Liver (tissue), 9 donors: ENCODE data around the gene NBEAL1. TPM values are rescaled to one million over a fixed set of nuclear protein-coding genes. Genes with fewer than 3 reads are reported as not detected.
"Not testable (repeated sequence)": the region's sequence is repeated elsewhere in the genome, so short reads cannot be mapped to it uniquely, and the experiment has no call there.

Experiments
- DNase-seq: peaks from one replicate; pipeline ENCODE4 v3.0.0-alpha.2; 2017; ENCODE audit warnings: low spot score
- H3K27ac ChIP-seq, 2 donors: one replicate each; pipeline ENCODE4 v1.7.0; 2013; ENCODE audit warnings: inconsistent platforms in 2 of 2, low read length in 2 of 2, control low read depth in 1 of 2, low read depth in 1 of 2, mild to moderate bottlenecking in 1 of 2
- H3K27me3 ChIP-seq, 4 donors: one replicate each; pipeline versions ENCODE4 v1.6.1 to v1.7.0; 2013; ENCODE audit warnings: low read length in 3 of 4, inconsistent platforms in 1 of 4, mild to moderate bottlenecking in 1 of 4, moderate library complexity in 1 of 4; ENCODE audit not compliant: control insufficient read depth in 4 of 4, insufficient read depth in 4 of 4
- H3K36me3 ChIP-seq, 4 donors: one replicate each; pipeline versions ENCODE4 v1.6.1 to v1.7.0; 2013; ENCODE audit warnings: low read length in 3 of 4, mild to moderate bottlenecking in 3 of 4, low read depth in 1 of 4, moderate library complexity in 1 of 4; ENCODE audit not compliant: control insufficient read depth in 4 of 4, insufficient read depth in 3 of 4
- H3K4me1 ChIP-seq, 4 donors: one replicate each; pipeline versions ENCODE4 v1.6.1 to v1.7.0; 2013; ENCODE audit warnings: low read length in 3 of 4, mild to moderate bottlenecking in 3 of 4, moderate library complexity in 1 of 4; ENCODE audit not compliant: control insufficient read depth in 4 of 4, insufficient read depth in 4 of 4
- H3K4me3 ChIP-seq, 3 donors: one replicate each; pipeline versions ENCODE4 v1.6.1 to v1.7.0; 2013; ENCODE audit warnings: low read length in 3 of 3, control low read depth in 1 of 3, low read depth in 1 of 3, mild to moderate bottlenecking in 1 of 3
- H3K9ac ChIP-seq, 2 donors: one replicate each; pipeline ENCODE4 v1.7.0; 2013; ENCODE audit warnings: low read length in 2 of 2, mild to moderate bottlenecking in 2 of 2, moderate library complexity in 2 of 2, control low read depth in 1 of 2, low read depth in 1 of 2
- H3K9me3 ChIP-seq, 4 donors: one replicate each; pipeline versions ENCODE4 v1.6.1 to v1.7.0; 2013; ENCODE audit warnings: low read length in 3 of 4; ENCODE audit not compliant: control insufficient read depth in 4 of 4
- EGR1 ChIP-seq, 2 donors: IDR thresholded peaks; 2 replicates each; pipeline ENCODE4 v1.6.1; 2016 to 2018; ENCODE audit warnings: antibody characterized with exemption in 2 of 2, low read depth in 2 of 2
- FOXA1 ChIP-seq: IDR thresholded peaks from 2 replicates; pipeline ENCODE4 v1.6.1; 2016; ENCODE audit warnings: antibody characterized with exemption
- FOXA2 ChIP-seq: IDR thresholded peaks from 2 replicates; pipeline ENCODE4 v1.6.1; 2016; ENCODE audit warnings: antibody characterized with exemption
- GABPA ChIP-seq, 2 donors: IDR thresholded peaks in 1 of 2; conservative IDR thresholded peaks in 1 of 2; 2 replicates each; pipeline ENCODE4 v1.6.1; 2016; ENCODE audit warnings: antibody characterized with exemption in 2 of 2, mild to moderate bottlenecking in 1 of 2, moderate library complexity in 1 of 2
- HNF4G ChIP-seq: IDR thresholded peaks from 2 replicates; pipeline ENCODE4 v1.6.1; 2016; ENCODE audit warnings: antibody characterized with exemption
- JUND ChIP-seq, 2 donors: IDR thresholded peaks; 2 replicates each; pipeline ENCODE4 v1.6.1; 2016; ENCODE audit warnings: antibody characterized with exemption in 2 of 2
- NR2F2 ChIP-seq: IDR thresholded peaks from 2 replicates; pipeline ENCODE4 v1.6.1; 2016; ENCODE audit warnings: antibody characterized with exemption
- RAD21 ChIP-seq, 2 donors: IDR thresholded peaks; 2 replicates each; pipeline ENCODE4 v1.6.1; 2016; ENCODE audit warnings: antibody characterized with exemption in 2 of 2, mild to moderate bottlenecking in 2 of 2
- RXRA ChIP-seq, 2 donors: IDR thresholded peaks; 2 replicates each; pipeline ENCODE4 v1.6.1; 2017 to 2018; ENCODE audit warnings: antibody characterized with exemption in 2 of 2, mild to moderate bottlenecking in 1 of 2
- SP1 ChIP-seq: IDR thresholded peaks from 2 replicates; pipeline ENCODE4 v1.6.1; 2018; ENCODE audit warnings: antibody characterized with exemption, mild to moderate bottlenecking
- TAF1 ChIP-seq: conservative IDR thresholded peaks from 2 replicates; pipeline ENCODE4 v1.6.1; 2016; ENCODE audit warnings: antibody characterized with exemption, mild to moderate bottlenecking
- YY1 ChIP-seq: IDR thresholded peaks from 2 replicates; pipeline ENCODE4 v1.6.1; 2016; ENCODE audit warnings: antibody characterized with exemption, mild to moderate bottlenecking
- WGBS: extraction: QIAGEN DNeasy Blood & Tissue Kit; methylation state at CpG from one replicate; pipeline ENCODE4 v1.1.7; 2013; 5-methylcytosine and 5-hydroxymethylcytosine counted together
- polyA plus RNA-seq, 2 donors: library from polyadenylated mRNA; stranded (reverse) in 1 of 2; unstranded in 1 of 2; fragments of 200-250 nt in 1 of 2; fragments of >200 nt in 1 of 2; fragmentation: Nextera tagmentation in 1 of 2; extraction: Ambion mirVana in 1 of 2; gene quantifications; one replicate each; pipeline versions ENCODE4 v1.2.1 to v1.2.3, GENCODE V29; 2013 to 2015
- total RNA-seq, 2 donors: library from RNA; depleted of rRNA; stranded (reverse); fragments of >200 nt; gene quantifications; one replicate each; pipeline ENCODE4 v1.2.3, GENCODE V29; 2014
- TF ChIP-seq, protein P1 (sequence below): IDR thresholded peaks from 2 replicates; pipeline ENCODE4 v1.6.1; 2016; ENCODE audit warnings: antibody characterized with exemption, mild to moderate bottlenecking
- TF ChIP-seq, protein P2 (sequence below): IDR thresholded peaks from 2 replicates; pipeline ENCODE4 v1.6.1; 2016; ENCODE audit warnings: antibody characterized with exemption
- TF ChIP-seq, protein P3 (sequence below): fragments of 150-350 bp; IDR thresholded peaks from 2 replicates; pipeline ENCODE4 v1.5.1; 2017; ENCODE audit warnings: improper control_type of control experiment, low read depth, low read length; ENCODE audit not compliant: missing input control
- TF ChIP-seq, protein P4 (sequence below): IDR thresholded peaks from 2 replicates; pipeline ENCODE4 v1.6.1; 2016; ENCODE audit warnings: antibody characterized with exemption
- TF ChIP-seq, protein P5 (sequence below): IDR thresholded peaks from 2 replicates; pipeline ENCODE4 v1.6.1; 2016; ENCODE audit warnings: antibody characterized with exemption
- donor health status: healthy.
- donor health status: healthy.
- donor health status: healthy.
- donor health status: healthy.
- donor health status: healthy.

NBEAL1 gene
- total and polyA plus RNA-seq, 4 donors, result 4.4 to 47.9 (median 17.0) TPM

DNA sequence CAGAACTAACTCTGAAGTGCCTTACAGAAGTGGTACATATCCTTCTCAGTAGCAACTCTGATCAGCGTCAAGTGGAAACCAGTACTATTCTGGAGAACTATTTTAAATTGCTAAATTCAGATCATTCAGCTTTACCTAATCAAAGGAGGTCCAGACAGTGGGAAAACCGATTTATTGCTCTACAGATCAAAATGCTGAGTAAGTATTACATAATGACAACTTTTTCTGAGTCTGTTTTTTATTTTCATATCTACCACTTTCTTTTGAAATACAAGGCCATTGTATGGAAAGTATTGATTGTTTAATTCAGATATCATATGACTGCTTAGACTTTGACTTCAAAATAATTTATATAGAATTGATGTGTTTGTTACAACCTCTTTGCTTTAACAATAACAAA, 68.7 kb downstream of the NBEAL1 start:
- Histone ChIP-seq H3K27me3 (no peaks in the 10 kb centered on the region), H3K36me3 (peaks cover 6 to 15% (median 10%) of the 10 kb centered on the region in 4 donors), H3K4me3 (no peak overlapping the region), H3K9me3 (no peaks in the 10 kb centered on the region), H3K27ac (no peak overlapping the region), H3K4me1 (peaks cover 0 to 1% (median 0%) of the 10 kb centered on the region in 4 donors), H3K9ac (no peak overlapping the region)
- 95% methylated on average over 2 of the region's 2 CpGs for WGBS
- TF ChIP-seq FOXA2, result no peak
- TF ChIP-seq, protein P1, sequence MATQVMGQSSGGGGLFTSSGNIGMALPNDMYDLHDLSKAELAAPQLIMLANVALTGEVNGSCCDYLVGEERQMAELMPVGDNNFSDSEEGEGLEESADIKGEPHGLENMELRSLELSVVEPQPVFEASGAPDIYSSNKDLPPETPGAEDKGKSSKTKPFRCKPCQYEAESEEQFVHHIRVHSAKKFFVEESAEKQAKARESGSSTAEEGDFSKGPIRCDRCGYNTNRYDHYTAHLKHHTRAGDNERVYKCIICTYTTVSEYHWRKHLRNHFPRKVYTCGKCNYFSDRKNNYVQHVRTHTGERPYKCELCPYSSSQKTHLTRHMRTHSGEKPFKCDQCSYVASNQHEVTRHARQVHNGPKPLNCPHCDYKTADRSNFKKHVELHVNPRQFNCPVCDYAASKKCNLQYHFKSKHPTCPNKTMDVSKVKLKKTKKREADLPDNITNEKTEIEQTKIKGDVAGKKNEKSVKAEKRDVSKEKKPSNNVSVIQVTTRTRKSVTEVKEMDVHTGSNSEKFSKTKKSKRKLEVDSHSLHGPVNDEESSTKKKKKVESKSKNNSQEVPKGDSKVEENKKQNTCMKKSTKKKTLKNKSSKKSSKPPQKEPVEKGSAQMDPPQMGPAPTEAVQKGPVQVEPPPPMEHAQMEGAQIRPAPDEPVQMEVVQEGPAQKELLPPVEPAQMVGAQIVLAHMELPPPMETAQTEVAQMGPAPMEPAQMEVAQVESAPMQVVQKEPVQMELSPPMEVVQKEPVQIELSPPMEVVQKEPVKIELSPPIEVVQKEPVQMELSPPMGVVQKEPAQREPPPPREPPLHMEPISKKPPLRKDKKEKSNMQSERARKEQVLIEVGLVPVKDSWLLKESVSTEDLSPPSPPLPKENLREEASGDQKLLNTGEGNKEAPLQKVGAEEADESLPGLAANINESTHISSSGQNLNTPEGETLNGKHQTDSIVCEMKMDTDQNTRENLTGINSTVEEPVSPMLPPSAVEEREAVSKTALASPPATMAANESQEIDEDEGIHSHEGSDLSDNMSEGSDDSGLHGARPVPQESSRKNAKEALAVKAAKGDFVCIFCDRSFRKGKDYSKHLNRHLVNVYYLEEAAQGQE, result no peak
- TF ChIP-seq TAF1, result no peak
- no peak for TF ChIP-seq JUND (IDR thresholded peaks at IDR 0.05)
- TF ChIP-seq EGR1 (IDR thresholded peaks at IDR 0.05; ENCODE audit: low read depth in 2 of 2), result no peak
- no peak for TF ChIP-seq YY1
- no peak for TF ChIP-seq SP1
- TF ChIP-seq FOXA1, result no peak
- TF ChIP-seq, protein P2, sequence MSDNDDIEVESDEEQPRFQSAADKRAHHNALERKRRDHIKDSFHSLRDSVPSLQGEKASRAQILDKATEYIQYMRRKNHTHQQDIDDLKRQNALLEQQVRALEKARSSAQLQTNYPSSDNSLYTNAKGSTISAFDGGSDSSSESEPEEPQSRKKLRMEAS, result no peak
- TF ChIP-seq RXRA (IDR thresholded peaks at IDR 0.05), result no peak
- TF ChIP-seq, protein P3, sequence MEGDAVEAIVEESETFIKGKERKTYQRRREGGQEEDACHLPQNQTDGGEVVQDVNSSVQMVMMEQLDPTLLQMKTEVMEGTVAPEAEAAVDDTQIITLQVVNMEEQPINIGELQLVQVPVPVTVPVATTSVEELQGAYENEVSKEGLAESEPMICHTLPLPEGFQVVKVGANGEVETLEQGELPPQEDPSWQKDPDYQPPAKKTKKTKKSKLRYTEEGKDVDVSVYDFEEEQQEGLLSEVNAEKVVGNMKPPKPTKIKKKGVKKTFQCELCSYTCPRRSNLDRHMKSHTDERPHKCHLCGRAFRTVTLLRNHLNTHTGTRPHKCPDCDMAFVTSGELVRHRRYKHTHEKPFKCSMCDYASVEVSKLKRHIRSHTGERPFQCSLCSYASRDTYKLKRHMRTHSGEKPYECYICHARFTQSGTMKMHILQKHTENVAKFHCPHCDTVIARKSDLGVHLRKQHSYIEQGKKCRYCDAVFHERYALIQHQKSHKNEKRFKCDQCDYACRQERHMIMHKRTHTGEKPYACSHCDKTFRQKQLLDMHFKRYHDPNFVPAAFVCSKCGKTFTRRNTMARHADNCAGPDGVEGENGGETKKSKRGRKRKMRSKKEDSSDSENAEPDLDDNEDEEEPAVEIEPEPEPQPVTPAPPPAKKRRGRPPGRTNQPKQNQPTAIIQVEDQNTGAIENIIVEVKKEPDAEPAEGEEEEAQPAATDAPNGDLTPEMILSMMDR, result no peak
- TF ChIP-seq RAD21 (IDR thresholded peaks at IDR 0.05), result no peak
- TF ChIP-seq, protein P4, sequence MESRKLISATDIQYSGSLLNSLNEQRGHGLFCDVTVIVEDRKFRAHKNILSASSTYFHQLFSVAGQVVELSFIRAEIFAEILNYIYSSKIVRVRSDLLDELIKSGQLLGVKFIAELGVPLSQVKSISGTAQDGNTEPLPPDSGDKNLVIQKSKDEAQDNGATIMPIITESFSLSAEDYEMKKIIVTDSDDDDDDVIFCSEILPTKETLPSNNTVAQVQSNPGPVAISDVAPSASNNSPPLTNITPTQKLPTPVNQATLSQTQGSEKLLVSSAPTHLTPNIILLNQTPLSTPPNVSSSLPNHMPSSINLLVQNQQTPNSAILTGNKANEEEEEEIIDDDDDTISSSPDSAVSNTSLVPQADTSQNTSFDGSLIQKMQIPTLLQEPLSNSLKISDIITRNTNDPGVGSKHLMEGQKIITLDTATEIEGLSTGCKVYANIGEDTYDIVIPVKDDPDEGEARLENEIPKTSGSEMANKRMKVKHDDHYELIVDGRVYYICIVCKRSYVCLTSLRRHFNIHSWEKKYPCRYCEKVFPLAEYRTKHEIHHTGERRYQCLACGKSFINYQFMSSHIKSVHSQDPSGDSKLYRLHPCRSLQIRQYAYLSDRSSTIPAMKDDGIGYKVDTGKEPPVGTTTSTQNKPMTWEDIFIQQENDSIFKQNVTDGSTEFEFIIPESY, result no peak
- TF ChIP-seq NR2F2, result no peak
- no peak for TF ChIP-seq GABPA (IDR thresholded peaks at IDR 0.05 in 1 of 2, conservative IDR thresholded peaks at IDR 0.05 in 1 of 2)
- no peak for TF ChIP-seq HNF4G
- TF ChIP-seq, protein P5, sequence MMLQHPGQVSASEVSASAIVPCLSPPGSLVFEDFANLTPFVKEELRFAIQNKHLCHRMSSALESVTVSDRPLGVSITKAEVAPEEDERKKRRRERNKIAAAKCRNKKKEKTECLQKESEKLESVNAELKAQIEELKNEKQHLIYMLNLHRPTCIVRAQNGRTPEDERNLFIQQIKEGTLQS, result no peak
- DNase-seq, result no peak

DNA sequence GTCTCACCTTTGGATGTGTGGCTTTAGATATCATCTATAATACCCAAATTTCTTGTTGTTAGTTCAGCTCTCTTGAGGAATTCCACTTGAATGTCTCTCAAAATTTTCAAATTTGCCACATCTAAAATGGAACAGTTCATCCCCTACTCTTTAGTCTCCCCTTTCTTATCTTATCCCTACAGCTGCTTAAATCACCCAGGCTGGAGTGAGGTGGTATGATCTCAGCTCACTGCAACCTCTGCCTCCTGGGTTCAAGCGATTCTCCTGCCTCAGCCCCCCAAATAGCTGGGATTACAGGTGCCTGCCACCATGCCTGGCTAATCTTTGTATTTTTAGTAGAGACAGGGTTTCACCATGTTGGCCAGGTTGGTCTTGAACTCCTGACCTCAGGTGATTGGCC, 71.7 kb downstream of the NBEAL1 start:
- H3K4me3 ChIP-seq, H3K27ac ChIP-seq, H3K9ac ChIP-seq, H3K4me1 ChIP-seq, H3K27me3 ChIP-seq, DNase-seq, H3K9me3 ChIP-seq: not testable (repeated sequence)
- H3K36me3 ChIP-seq, result peaks cover 3 to 11% (median 8%) of the 10 kb centered on the region in 4 donors
- WGBS, result 96% methylated on average over 1 of the region's 1 CpG

DNA sequence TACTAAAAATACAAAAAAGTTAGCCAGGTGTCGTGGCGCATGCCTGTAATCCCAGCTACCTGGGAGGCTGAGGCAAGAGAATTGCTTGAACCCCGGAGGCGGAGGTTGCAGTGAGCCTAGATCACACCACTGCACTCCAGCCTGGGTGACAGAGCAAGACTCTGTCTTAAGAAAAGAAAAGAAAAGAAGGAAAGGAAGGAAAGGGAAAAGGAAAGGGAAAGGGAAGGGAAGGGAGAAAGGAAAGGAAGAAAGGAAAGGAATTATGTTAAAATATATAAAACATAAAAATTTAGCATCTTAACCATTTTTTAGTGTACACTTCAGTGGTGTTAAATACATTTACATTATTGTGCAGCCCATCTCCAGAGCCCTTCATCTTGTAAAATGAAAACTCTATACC, 76.0 kb downstream of the NBEAL1 start:
- not testable (repeated sequence) for H3K4me3 ChIP-seq, DNase-seq, H3K9me3 ChIP-seq, H3K9ac ChIP-seq, H3K36me3 ChIP-seq, H3K27ac ChIP-seq, H3K27me3 ChIP-seq, H3K4me1 ChIP-seq
- WGBS, result 97% methylated on average over 4 of the region's 4 CpGs
